ENCODE measurements around the gene IRF9.

IRF9 gene

GRCh38 chr14:24160850-24161804, at the start of gene IRF9:
IRF9 (plus strand) TSS chr14:24161265; CDS start chr14:24162145, 880 bp downstream.
- peak within 1 kb of the TSS; percentile 57 for H3K4me3 ChIP-seq (ENCODE audit: low read depth, low read length)
- TF ChIP-seq CTCF (IDR thresholded peaks at IDR 0.05; ENCODE audit: borderline replicate concordance, insufficient read depth, low read depth, low read length) = peak; percentile 94

- H3K4me3 ChIP-seq (ENCODE audit: low read depth, low read length) = peak overlapping the region; percentile 56
- no peak for TF ChIP-seq CTCF (IDR thresholded peaks at IDR 0.05; ENCODE audit: borderline replicate concordance, insufficient read depth, low read depth, low read length)
Measured at GRCh38 chr14:24113379-24113800, 47.7 kb upstream of the IRF9 start.

- no peak for TF ChIP-seq CTCF (IDR thresholded peaks at IDR 0.05; ENCODE audit: borderline replicate concordance, insufficient read depth, low read depth, low read length)
- H3K4me3 ChIP-seq (ENCODE audit: low read depth, low read length) = peak overlapping the region; percentile 56
Measured at GRCh38 chr14:24113801-24114531, 47.1 kb upstream of the IRF9 start.

- TF ChIP-seq CTCF (IDR thresholded peaks at IDR 0.05; ENCODE audit: borderline replicate concordance, insufficient read depth, low read depth, low read length) = no peak
Measured at GRCh38 chr14:24114532-24115421, 46.3 kb upstream of the IRF9 start, which contains the start of the genes DCAF11 and NRL. DCAF11 (plus strand) TSS chr14:24114777; CDS start chr14:24115595, 818 bp downstream. NRL (minus strand) TSS chr14:24114949; CDS start chr14:24082848, 32,101 bp downstream.

GRCh38 chr14:24115422-24116127, 45.5 kb upstream of the IRF9 start:
- H3K4me3 ChIP-seq (ENCODE audit: low read depth, low read length) = peak overlapping the region; percentile 46
- TF ChIP-seq CTCF (IDR thresholded peaks at IDR 0.05; ENCODE audit: borderline replicate concordance, insufficient read depth, low read depth, low read length) = no peak

More at GRCh38 chr14:24114532-24115421, 46.3 kb upstream of the IRF9 start, which contains the start of the genes DCAF11 and NRL:
- peak within 1 kb of the TSS; percentile 58 for H3K4me3 ChIP-seq (ENCODE audit: low read depth, low read length)
